Measurements from ENCODE around the gene IL1RAPL2.

IL1RAPL2 gene

DNA sequence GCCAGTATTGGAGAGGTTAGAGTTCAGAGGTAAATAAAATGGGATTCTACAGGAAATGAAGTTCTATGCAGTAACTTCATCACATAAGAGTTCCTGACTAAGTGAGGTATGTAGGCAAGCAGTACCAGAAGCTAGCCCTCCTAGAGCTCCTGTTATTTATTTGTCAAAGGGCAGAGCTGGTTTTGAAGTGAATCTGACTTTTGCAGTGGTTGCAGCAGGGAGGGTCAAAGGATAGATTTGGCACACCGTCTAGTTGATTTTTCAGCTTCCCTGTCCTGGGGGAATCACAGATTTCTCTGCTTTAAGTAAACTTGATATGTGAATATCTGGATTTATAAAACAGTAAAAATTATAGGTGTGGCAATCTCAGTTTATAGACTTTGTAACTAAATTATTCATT is 130.7 kb downstream of the IL1RAPL2 start (continued):
- TF ChIP-seq, protein P1, sequence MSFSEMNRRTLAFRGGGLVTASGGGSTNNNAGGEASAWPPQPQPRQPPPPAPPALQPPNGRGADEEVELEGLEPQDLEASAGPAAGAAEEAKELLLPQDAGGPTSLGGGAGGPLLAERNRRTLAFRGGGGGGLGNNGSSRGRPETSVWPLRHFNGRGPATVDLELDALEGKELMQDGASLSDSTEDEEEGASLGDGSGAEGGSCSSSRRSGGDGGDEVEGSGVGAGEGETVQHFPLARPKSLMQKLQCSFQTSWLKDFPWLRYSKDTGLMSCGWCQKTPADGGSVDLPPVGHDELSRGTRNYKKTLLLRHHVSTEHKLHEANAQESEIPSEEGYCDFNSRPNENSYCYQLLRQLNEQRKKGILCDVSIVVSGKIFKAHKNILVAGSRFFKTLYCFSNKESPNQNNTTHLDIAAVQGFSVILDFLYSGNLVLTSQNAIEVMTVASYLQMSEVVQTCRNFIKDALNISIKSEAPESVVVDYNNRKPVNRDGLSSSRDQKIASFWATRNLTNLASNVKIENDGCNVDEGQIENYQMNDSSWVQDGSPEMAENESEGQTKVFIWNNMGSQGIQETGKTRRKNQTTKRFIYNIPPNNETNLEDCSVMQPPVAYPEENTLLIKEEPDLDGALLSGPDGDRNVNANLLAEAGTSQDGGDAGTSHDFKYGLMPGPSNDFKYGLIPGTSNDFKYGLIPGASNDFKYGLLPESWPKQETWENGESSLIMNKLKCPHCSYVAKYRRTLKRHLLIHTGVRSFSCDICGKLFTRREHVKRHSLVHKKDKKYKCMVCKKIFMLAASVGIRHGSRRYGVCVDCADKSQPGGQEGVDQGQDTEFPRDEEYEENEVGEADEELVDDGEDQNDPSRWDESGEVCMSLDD (tag by site-specific recombination; IDR thresholded peaks at IDR 0.05) = no peak
- TF ChIP-seq, protein P2, sequence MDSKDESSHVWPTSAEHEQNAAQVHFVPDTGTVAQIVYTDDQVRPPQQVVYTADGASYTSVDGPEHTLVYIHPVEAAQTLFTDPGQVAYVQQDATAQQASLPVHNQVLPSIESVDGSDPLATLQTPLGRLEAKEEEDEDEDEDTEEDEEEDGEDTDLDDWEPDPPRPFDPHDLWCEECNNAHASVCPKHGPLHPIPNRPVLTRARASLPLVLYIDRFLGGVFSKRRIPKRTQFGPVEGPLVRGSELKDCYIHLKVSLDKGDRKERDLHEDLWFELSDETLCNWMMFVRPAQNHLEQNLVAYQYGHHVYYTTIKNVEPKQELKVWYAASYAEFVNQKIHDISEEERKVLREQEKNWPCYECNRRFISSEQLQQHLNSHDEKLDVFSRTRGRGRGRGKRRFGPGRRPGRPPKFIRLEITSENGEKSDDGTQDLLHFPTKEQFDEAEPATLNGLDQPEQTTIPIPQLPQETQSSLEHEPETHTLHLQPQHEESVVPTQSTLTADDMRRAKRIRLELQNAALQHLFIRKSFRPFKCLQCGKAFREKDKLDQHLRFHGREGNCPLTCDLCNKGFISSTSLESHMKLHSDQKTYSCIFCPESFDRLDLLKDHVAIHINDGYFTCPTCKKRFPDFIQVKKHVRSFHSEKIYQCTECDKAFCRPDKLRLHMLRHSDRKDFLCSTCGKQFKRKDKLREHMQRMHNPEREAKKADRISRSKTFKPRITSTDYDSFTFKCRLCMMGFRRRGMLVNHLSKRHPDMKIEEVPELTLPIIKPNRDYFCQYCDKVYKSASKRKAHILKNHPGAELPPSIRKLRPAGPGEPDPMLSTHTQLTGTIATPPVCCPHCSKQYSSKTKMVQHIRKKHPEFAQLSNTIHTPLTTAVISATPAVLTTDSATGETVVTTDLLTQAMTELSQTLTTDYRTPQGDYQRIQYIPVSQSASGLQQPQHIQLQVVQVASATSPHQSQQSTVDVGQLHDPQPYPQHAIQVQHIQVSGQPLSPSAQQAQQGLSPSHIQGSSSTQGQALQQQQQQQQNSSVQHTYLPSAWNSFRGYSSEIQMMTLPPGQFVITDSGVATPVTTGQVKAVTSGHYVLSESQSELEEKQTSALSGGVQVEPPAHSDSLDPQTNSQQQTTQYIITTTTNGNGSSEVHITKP (tag by site-specific recombination; IDR thresholded peaks at IDR 0.05) = no peak
- no peak for TF ChIP-seq ZNF692 (tag by site-specific recombination; IDR thresholded peaks at IDR 0.05)
- TF ChIP-seq ZNF184 (tag by site-specific recombination; IDR thresholded peaks at IDR 0.05) = no peak
- TF ChIP-seq, protein P3, sequence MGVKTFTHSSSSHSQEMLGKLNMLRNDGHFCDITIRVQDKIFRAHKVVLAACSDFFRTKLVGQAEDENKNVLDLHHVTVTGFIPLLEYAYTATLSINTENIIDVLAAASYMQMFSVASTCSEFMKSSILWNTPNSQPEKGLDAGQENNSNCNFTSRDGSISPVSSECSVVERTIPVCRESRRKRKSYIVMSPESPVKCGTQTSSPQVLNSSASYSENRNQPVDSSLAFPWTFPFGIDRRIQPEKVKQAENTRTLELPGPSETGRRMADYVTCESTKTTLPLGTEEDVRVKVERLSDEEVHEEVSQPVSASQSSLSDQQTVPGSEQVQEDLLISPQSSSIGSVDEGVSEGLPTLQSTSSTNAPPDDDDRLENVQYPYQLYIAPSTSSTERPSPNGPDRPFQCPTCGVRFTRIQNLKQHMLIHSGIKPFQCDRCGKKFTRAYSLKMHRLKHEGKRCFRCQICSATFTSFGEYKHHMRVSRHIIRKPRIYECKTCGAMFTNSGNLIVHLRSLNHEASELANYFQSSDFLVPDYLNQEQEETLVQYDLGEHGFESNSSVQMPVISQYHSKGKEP (tag by site-specific recombination; IDR thresholded peaks at IDR 0.05) = no peak
- no peak for TF ChIP-seq ZBTB21 (tag by site-specific recombination; IDR thresholded peaks at IDR 0.05)
- TF ChIP-seq ZNF561 (tag by site-specific recombination; IDR thresholded peaks at IDR 0.05; ENCODE audit: borderline replicate concordance) = no peak
- TF ChIP-seq, protein P4, sequence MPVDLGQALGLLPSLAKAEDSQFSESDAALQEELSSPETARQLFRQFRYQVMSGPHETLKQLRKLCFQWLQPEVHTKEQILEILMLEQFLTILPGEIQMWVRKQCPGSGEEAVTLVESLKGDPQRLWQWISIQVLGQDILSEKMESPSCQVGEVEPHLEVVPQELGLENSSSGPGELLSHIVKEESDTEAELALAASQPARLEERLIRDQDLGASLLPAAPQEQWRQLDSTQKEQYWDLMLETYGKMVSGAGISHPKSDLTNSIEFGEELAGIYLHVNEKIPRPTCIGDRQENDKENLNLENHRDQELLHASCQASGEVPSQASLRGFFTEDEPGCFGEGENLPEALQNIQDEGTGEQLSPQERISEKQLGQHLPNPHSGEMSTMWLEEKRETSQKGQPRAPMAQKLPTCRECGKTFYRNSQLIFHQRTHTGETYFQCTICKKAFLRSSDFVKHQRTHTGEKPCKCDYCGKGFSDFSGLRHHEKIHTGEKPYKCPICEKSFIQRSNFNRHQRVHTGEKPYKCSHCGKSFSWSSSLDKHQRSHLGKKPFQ (tag by site-specific recombination; IDR thresholded peaks at IDR 0.05) = no peak
- TF ChIP-seq, protein P5, sequence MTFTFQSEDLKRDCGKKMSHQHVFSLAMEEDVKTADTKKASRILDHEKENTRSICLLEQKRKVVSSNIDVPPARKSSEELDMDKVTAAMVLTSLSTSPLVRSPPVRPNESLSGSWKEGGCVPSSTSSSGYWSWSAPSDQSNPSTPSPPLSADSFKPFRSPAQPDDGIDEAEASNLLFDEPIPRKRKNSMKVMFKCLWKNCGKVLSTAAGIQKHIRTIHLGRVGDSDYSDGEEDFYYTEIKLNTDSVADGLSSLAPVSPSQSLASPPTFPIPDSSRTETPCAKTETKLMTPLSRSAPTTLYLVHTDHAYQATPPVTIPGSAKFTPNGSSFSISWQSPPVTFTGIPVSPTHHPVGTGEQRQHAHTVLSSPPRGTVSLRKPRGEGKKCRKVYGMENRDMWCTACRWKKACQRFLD (tag by site-specific recombination; IDR thresholded peaks at IDR 0.05) = no peak

DNA sequence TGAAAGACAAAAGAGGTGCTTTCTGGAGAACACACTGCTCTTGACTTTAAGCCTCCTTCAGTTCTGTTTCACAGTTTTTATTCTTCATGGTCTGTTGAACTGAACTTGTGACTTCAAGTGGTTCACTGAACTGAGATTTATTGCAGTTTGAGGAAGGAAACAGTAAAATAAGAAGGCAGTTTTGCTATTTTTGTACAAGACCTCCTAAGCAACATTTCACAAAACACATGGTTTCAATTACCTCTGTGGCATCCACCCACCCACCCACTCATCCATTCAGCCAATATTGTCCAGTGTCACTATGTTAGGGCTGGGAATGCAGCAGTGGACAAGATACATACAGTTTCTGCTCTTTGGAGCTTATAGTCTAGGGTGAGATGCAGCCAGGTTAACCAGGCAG is 131.3 kb downstream of the IL1RAPL2 start:
- Histone ChIP-seq H3K27ac (ENCODE audit: extremely low read depth, low read depth, low read length) (no peak overlapping the region), H3K9me3 (ENCODE audit: control insufficient read depth, insufficient read depth, low read depth, low read length) (no peaks in the 10 kb centered on the region), H3K4me3 (ENCODE audit: low read depth, low read length) (no peak overlapping the region), H3K4me1 (ENCODE audit: control insufficient read depth, insufficient read depth, low read length) (no peaks in the 10 kb centered on the region), H3K36me3 (ENCODE audit: control insufficient read depth in 2 of 2, insufficient read depth in 1 of 2, low read length in 2 of 2) (no peaks in the 10 kb centered on the region)
- ChIA-PET POLR2A (no interaction called here), CTCF (interaction anchor here (1.0 kb wide), 1 partner anchor 8 kb away, joined by 3 read pairs; no protein-coding TSS in a partner anchor)
- TF ChIP-seq, protein P1 (tag by site-specific recombination; IDR thresholded peaks at IDR 0.05) = no peak
- TF ChIP-seq ZNF510 (tag by site-specific recombination; IDR thresholded peaks at IDR 0.05; ENCODE audit: insufficient replicate concordance) (no peak), ZNF596 (tag by site-specific recombination; IDR thresholded peaks at IDR 0.05) (no peak), ZNF660 (tag by site-specific recombination; IDR thresholded peaks at IDR 0.05) (no peak), OVOL3 (tag by site-specific recombination; IDR thresholded peaks at IDR 0.05) (no peak), ZFHX2 (tag by site-specific recombination; conservative IDR thresholded peaks at IDR 0.05) (no peak), ZNF19 (tag by site-specific recombination; IDR thresholded peaks at IDR 0.05; ENCODE audit: low read depth) (no peak)
- TF ChIP-seq, protein P6, sequence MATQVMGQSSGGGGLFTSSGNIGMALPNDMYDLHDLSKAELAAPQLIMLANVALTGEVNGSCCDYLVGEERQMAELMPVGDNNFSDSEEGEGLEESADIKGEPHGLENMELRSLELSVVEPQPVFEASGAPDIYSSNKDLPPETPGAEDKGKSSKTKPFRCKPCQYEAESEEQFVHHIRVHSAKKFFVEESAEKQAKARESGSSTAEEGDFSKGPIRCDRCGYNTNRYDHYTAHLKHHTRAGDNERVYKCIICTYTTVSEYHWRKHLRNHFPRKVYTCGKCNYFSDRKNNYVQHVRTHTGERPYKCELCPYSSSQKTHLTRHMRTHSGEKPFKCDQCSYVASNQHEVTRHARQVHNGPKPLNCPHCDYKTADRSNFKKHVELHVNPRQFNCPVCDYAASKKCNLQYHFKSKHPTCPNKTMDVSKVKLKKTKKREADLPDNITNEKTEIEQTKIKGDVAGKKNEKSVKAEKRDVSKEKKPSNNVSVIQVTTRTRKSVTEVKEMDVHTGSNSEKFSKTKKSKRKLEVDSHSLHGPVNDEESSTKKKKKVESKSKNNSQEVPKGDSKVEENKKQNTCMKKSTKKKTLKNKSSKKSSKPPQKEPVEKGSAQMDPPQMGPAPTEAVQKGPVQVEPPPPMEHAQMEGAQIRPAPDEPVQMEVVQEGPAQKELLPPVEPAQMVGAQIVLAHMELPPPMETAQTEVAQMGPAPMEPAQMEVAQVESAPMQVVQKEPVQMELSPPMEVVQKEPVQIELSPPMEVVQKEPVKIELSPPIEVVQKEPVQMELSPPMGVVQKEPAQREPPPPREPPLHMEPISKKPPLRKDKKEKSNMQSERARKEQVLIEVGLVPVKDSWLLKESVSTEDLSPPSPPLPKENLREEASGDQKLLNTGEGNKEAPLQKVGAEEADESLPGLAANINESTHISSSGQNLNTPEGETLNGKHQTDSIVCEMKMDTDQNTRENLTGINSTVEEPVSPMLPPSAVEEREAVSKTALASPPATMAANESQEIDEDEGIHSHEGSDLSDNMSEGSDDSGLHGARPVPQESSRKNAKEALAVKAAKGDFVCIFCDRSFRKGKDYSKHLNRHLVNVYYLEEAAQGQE (tag by site-specific recombination; IDR thresholded peaks at IDR 0.05) = no peak

All from HEK293 (cell line).